ENCODE results near the gene SERTAD2.

The SERTAD2 gene

GRCh38 chr2:64665709-64666108 is 12.0 kb upstream of the SERTAD2 start:
- TF ChIP-seq FOXP2 (optimal IDR thresholded peaks at IDR 0.05; ENCODE audit: borderline replicate concordance, extremely low read depth, extremely low read length, insufficient read depth) (no peak), SIN3A (IDR thresholded peaks at IDR 0.05; ENCODE audit: borderline replicate concordance, insufficient read depth, low read length) (no peak), POLR2AphosphoS5 (IDR thresholded peaks at IDR 0.05; ENCODE audit: low read depth, low read length) (no peak), REST (IDR thresholded peaks at IDR 0.05; ENCODE audit: insufficient read depth in 1 of 2, low read depth in 2 of 2, low read length in 2 of 2) (no peak), TAF1 (IDR thresholded peaks at IDR 0.05; ENCODE audit: borderline replicate concordance, insufficient read depth, low read length) (no peak)

GRCh38 chr2:64663402-64663801 is 9.7 kb upstream of the SERTAD2 start:
- TF ChIP-seq SIN3A (IDR thresholded peaks at IDR 0.05; ENCODE audit: borderline replicate concordance, insufficient read depth, low read length) (no peak), TAF1 (IDR thresholded peaks at IDR 0.05; ENCODE audit: borderline replicate concordance, insufficient read depth, low read length) (no peak), FOXP2 (optimal IDR thresholded peaks at IDR 0.05; ENCODE audit: borderline replicate concordance, extremely low read depth, extremely low read length, insufficient read depth) (no peak), REST (IDR thresholded peaks at IDR 0.05; ENCODE audit: insufficient read depth in 1 of 2, low read depth in 2 of 2, low read length in 2 of 2) (no peak), POLR2AphosphoS5 (IDR thresholded peaks at IDR 0.05; ENCODE audit: low read depth, low read length) (no peak)

- TF ChIP-seq SIN3A (IDR thresholded peaks at IDR 0.05; ENCODE audit: borderline replicate concordance, insufficient read depth, low read length): no peak
- no peak for TF ChIP-seq REST (IDR thresholded peaks at IDR 0.05; ENCODE audit: insufficient read depth in 1 of 2, low read depth in 2 of 2, low read length in 2 of 2)
- TF ChIP-seq POLR2AphosphoS5 (IDR thresholded peaks at IDR 0.05; ENCODE audit: low read depth, low read length): no peak
- TF ChIP-seq TAF1 (IDR thresholded peaks at IDR 0.05; ENCODE audit: borderline replicate concordance, insufficient read depth, low read length): no peak
- no peak for TF ChIP-seq FOXP2 (optimal IDR thresholded peaks at IDR 0.05; ENCODE audit: borderline replicate concordance, extremely low read depth, extremely low read length, insufficient read depth)
Observed at GRCh38 chr2:64661741-64662169, 8.0 kb upstream of the SERTAD2 start.

GRCh38 chr2:64659252-64659651 is 5.5 kb upstream of the SERTAD2 start:
- TF ChIP-seq FOXP2 (optimal IDR thresholded peaks at IDR 0.05; ENCODE audit: borderline replicate concordance, extremely low read depth, extremely low read length, insufficient read depth): no peak
- TF ChIP-seq POLR2AphosphoS5 (IDR thresholded peaks at IDR 0.05; ENCODE audit: low read depth, low read length): no peak
- no peak for TF ChIP-seq TAF1 (IDR thresholded peaks at IDR 0.05; ENCODE audit: borderline replicate concordance, insufficient read depth, low read length)
- TF ChIP-seq SIN3A (IDR thresholded peaks at IDR 0.05; ENCODE audit: borderline replicate concordance, insufficient read depth, low read length): no peak
- TF ChIP-seq REST (IDR thresholded peaks at IDR 0.05; ENCODE audit: insufficient read depth in 1 of 2, low read depth in 2 of 2, low read length in 2 of 2): no peak

GRCh38 chr2:64658269-64658668 is 4.6 kb upstream of the SERTAD2 start:
- TF ChIP-seq REST (IDR thresholded peaks at IDR 0.05; ENCODE audit: insufficient read depth in 1 of 2, low read depth in 2 of 2, low read length in 2 of 2): no peak
- TF ChIP-seq POLR2AphosphoS5 (IDR thresholded peaks at IDR 0.05; ENCODE audit: low read depth, low read length): no peak
- no peak for TF ChIP-seq SIN3A (IDR thresholded peaks at IDR 0.05; ENCODE audit: borderline replicate concordance, insufficient read depth, low read length)
- TF ChIP-seq FOXP2 (optimal IDR thresholded peaks at IDR 0.05; ENCODE audit: borderline replicate concordance, extremely low read depth, extremely low read length, insufficient read depth): no peak
- TF ChIP-seq TAF1 (IDR thresholded peaks at IDR 0.05; ENCODE audit: borderline replicate concordance, insufficient read depth, low read length): no peak

Measured in PFSK-1 (cell line).